ENCODE data around the gene TMTC2.
"Not testable (repeated sequence)": the region's sequence is repeated elsewhere in the genome, so short reads cannot be mapped to it uniquely, and the experiment has no call there.

Gene TMTC2

GRCh38 chr12:83092129-83092528 lies 405.4 kb downstream of the TMTC2 start:
- DNase-seq: no peak

DNA sequence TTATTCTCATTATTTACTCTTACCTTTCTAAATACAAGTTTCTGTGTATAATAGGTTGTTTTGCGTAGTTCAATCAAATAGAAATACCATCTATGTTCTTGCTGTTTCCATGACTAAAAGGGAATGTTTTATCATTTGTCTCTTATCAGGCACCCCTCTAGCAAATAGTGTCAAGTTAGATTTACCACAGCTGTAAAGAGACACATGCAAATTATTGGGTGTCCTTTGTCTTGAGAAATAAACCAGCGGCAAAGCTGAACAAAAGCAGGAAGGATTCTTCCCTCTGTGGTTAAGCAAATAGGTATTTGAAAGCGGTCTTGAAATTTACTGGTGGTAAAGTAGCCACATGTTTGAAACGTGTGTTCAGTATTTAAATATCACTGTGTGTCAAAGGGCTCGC lies 405.9 kb downstream of the TMTC2 start:
- DNase-seq: no peak

GRCh38 chr12:83093426-83093825 lies 406.7 kb downstream of the TMTC2 start:
- no peak for DNase-seq

DNA sequence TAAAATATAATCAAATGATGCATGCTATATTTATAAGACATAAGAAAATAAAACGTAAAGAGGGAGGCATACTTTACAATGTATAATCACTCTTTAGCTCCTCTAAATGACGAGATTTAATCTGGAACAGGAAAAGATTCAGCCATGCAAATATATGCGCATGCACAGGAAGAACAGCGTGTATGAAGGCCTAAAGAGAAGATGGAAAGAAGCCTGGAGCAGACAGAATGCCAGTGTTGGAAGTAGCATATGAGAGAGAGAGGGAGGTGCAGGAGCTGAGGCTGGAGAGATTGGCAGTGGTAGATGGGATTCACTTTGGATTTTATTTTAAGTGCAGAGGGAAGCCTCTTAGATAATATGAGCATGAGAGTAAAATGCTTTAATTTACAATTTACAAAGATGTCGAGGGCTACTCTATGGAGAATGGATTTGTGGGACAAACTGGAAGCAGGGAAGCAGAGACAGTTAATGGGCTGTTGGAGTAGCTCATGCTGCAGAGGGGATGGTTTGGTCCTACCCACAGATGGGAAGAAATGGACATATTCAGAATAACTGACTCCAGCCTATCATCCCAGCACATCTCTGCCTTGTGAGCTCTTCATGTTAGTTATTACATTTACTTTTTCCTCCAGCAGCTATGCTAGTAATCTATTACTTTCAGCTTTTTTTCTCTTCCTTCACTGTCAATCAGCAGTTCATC lies 411.1 kb downstream of the TMTC2 start:
- no peak for DNase-seq

- no peak for DNase-seq
Measured at GRCh38 chr12:83099436-83099835, 412.7 kb downstream of the TMTC2 start.

GRCh38 chr12:83102499-83102898 lies 415.8 kb downstream of the TMTC2 start:
- DNase-seq: no peak

DNA sequence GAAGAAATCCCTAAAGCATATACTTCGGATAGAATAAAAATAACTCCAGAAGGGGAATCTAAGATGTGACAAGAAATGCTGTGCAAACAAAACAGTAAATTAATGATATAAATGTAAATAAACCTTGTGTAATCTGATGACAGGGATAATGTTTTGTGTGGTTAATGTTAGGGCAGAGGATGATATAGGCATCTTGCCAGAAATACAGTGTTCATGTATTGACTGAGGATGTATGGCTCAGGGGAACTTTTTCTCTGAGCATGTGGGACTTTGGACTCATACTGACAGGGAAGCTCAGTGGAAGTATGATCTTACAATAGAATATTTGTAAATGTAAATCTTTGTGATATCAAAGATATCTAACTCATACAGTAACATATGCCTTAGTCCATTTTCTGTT lies 420.2 kb downstream of the TMTC2 start:
- DNase-seq: no peak

DNA sequence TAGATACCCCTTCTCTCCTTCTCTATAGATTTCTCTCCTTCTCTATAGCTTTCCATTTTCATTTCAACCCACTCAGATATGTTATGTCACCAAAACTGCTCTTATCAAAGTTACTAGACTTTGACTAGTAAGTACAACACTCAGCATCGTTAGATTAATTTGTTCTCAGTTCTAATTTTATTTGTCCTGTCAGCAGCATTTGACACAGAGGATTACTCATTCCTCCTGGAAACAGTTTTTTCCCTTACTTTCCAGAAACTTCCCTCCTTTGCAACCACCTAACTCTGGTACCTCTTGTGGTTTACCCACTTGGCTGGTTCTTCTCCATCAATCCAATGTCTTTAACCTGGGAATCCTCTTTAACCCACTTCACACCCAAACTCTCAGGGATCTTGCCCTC lies 423.7 kb downstream of the TMTC2 start:
- DNase-seq: no peak

DNA sequence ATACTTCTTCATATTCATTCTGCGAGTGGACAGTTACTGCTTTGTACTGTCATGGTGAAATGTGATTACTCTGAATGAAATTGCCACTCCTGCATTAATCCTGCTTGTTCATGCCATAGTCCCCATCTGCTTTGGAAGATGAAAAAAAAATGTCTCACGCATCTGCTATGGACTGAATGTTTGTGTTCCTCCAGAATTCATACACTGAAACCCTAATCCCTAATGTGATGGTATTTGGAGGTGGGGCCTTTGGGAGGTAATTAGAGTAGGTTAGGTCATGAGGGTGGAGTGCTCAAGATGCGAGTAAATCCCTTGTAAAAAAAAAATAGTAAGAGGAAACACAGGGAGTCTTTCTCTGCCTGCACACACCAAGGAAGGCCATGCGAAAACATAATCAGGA lies 427.2 kb downstream of the TMTC2 start:
- no peak for DNase-seq

DNA sequence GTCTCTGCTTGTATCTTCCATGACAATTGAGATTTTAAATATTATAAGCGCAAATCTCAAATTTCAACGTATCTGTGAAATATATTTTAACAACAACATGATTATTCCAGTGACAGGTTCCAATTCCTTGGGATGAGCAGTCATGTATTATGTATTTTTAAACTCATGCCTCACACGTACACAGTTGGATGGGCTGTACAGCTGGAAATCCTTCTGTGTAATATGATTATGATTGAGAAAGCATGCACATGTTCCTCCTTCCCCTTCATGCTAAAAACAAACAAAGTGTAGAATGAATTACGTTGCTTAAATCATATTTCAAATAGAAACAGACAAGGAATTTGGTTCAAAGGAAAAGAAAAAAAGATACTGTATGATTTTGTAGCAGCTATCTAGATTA lies 428.3 kb downstream of the TMTC2 start:
- DNase-seq: no peak

DNA sequence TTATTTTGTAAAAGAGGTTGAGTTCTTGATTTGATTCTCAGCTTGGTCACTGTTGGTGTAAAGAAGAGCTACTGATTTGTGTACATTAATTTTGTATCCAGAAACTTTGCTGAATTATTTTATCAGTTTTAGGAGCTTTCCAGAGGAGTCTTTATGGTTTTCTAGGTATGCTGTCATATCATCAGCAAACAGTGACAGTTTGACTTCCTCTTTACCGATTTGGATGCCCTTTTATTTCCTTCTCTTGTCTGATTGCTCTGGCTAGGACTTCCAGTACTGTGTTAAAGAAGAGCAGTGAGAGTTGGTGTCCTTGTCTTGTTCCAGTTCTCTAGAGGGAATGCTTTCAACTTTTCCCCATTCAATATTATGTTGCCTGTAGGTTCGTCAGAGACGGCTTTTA lies 431.2 kb downstream of the TMTC2 start:
- DNase-seq: not testable (repeated sequence)

DNA sequence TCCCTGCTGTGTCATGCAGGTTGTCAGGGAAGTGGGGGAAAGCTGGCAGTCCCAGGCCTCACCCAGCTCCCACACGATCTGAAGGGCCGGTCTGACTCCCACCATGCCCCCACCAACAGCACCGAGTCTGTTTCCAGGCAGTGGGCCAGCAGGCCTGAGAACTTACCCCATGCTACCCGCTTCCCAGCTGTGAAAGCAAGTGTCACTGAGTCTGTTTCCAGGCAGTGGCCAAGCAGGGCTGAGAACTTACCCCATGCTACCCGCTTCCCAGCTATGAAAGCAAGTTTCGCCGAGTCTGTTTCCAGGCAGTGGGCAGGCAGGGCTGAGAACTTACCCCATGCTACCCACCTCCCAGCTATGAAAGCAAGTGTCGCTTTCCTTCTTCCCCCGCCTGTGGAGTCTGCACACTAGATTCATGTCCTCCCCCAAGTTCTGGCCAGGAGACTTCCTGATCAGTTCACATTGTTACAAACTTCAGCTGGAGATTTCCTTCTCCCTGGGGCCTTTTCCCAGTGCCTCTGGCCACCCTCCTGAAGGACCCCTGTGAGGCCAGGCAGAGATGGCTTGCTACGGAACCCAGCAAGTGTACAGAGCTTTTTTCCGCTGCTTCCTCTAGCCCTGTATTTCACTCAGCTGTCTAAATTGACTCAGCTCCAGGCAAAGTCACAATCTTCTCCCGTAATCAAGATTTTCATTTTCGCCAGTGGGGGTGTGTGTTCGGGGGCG lies 435.4 kb downstream of the TMTC2 start:
- DNase-seq: no peak

DNA sequence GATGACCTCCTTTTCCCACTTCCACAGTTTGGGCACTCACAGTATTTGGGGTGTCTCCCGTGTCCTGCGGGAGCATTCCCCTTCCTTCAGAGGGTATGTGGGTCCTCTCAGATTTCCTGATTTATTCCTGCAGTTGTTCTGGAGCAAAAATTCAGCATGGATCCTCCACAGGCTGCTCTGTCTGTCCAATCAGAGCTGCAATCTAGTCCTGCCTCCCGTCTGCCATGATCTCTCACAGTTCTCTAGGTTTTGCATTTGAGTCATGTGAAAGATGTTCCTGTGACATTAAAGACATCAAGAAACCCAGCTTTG lies 435.9 kb downstream of the TMTC2 start:
- no peak for DNase-seq

- DNase-seq: no peak
Measured at GRCh38 chr12:83123039-83123438, 436.3 kb downstream of the TMTC2 start.

- DNase-seq: no peak
Measured at GRCh38 chr12:83128540-83128939, 441.8 kb downstream of the TMTC2 start.

- no peak for DNase-seq
Measured at GRCh38 chr12:83130178-83130577, 443.5 kb downstream of the TMTC2 start.

DNA sequence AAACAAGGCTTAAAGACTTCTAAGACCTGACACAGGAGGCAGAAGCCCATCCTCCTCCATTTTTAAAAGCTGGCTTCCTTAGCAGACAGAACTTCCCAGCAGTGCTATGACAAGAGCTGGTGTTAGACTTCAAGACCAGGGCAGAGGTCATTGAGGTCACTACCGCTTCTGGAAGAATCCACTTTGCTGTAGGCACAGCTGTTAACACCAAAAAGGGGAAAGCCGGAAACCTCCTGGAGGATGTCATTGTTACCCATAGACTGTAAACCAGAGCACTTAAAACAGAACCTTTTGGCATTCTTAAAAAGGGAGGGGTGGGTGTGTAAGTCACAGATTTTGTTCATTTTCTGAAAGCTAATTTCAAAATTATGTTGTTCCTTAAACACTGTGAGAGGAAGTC lies 445.7 kb downstream of the TMTC2 start:
- no peak for DNase-seq

DNA sequence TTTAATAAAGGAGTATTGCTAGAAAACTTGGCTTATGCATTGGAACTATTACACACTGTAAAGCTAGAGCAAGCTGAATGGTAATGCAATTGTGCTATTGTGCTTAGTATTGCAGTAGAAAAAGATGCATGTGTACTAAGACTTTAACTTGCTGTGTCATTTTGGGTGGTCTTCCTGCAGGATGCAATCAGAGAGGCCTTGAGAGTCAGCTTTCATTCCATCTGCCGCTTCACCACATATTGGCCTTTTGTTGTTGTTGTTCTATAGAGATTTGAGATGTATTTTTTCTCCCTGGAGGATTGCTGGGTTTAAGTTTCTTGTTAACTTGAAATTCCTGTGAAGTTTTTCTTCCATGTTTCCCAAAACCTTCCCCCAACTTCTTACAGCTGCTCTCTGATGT lies 449.7 kb downstream of the TMTC2 start:
- no peak for DNase-seq

GRCh38 chr12:83140135-83140534 lies 453.4 kb downstream of the TMTC2 start:
- DNase-seq: no peak

DNA sequence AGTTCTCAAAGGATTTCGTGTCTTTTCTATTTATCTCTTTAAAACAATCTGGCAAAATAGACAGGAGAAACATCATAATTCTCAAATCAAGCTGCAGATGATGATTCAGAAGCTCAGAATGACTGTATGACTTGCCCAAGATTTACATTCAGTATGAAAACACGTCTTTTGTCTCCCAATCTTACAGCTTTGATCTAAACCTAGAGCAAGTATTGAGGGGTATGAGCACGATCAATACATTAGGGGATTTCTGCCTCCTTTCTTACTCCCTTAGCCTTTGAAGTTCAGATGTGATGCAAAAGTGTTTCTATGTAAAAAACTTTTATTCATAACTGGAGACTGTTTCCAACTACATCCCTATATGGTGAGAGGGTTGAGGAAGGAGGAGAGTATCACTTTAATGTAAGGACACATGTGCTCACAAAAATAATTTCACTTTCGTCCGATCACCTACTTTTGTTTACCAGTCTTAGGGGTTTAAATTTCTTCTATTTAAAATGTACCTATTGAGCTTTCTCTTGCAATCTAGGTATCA lies 454.8 kb downstream of the TMTC2 start:
- DNase-seq: no peak

DNA sequence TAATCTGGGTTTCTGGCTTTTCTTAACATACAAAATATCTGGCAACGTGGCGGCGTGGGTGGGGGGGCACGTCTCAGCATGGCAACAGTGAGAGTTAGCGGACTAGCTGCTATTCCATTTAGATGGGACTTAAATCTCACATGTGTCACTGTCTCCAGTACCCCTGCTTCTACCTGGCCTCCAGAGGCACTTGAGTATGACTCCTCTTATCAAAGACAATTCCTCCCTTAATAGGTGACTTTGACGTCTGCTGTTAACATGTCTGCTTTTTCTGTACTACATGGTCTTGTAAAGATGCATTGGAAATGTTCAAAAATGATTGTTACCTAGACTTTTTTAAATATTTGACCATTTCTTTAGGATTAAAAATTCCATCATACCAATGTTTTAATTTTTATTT lies 456.2 kb downstream of the TMTC2 start:
- DNase-seq: no peak

DNA sequence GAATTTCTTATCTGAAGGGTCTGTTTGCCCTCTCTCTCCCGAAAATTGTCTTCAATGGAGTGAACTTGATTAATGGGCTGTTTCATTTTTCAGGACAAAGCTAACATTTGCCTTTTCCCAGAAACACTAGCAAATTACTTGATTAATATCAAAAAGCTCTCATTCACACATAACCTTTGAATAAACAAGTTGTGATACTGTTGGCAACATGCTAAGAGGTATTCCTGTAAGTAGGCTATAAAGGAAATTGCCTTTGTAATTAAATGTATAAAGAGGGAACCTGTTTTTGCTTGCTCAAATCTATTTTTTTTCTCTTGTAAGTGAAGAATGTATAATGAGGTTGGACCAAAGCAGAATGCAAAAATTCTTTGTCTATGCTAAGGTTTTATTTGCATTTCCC lies 457.2 kb downstream of the TMTC2 start:
- DNase-seq: no peak

- DNase-seq: no peak
Measured at GRCh38 chr12:83145325-83145840, 458.7 kb downstream of the TMTC2 start.

- DNase-seq: no peak
Measured at GRCh38 chr12:83147341-83147740, 460.6 kb downstream of the TMTC2 start.

DNA sequence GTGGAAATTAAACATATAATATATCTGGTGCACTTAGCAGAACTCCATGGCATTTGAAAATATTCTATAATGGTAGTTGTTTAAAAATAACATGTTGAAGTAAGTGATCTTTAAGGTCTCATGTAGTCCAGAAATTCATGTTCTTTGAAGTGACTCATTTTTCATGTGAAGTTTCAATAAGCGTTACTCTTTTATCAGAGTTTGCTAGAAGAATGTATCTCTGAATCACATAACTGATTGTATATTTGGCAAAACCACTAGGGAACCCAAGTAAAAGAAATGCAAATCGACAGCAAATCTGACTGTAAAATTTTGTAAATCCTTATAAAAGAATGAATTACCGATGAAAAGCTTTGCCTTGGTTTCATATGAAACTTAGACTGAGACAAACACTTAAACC lies 463.3 kb downstream of the TMTC2 start:
- DNase-seq: no peak

All from NCI-H1417 treated with DMSO at 0.1 percent for 48 hours (cell line).